BJ (cell line): ENCODE measurements around the gene AZU1. TPM values are rescaled to one million over a fixed set of nuclear protein-coding genes. Genes with fewer than 3 reads are reported as not detected.

Experiments used
- CTCF ChIA-PET: fragments of 350-600 bp; formaldehyde crosslinking; extraction: SDS; loops from one replicate; lab custom pipeline; 2021; ENCODE audit warnings: antibody characterized with exemption, inconsistent platforms; lab: Yijun Ruan, JAX
- POLR2A ChIA-PET: fragments of 300-600 bp; sonication (Branson Sonifier 250); formaldehyde crosslinking; extraction: SDS; loops from one replicate; lab custom pipeline; 2021; ENCODE audit warnings: antibody characterized with exemption; lab: Charles Lee
- DNase-seq: peaks from one replicate; pipeline ENCODE4 v3.0.0-alpha.2; 2011; ENCODE audit warnings: low read depth
- H3K27me3 ChIP-seq: 2 replicates; pipeline ENCODE4 v1.6.0; 2011; ENCODE audit warnings: low read length; ENCODE audit not compliant: control insufficient read depth, insufficient read depth
- H3K36me3 ChIP-seq: 2 replicates; pipeline ENCODE4 v1.5.1; 2011; ENCODE audit warnings: low read length; ENCODE audit not compliant: control insufficient read depth, insufficient read depth
- H3K4me3 ChIP-seq: 2 replicates; pipeline ENCODE4 v1.5.1; 2011; ENCODE audit warnings: low read depth, mild to moderate bottlenecking, control low read depth, low read length
- polyA plus RNA-seq: library from polyadenylated mRNA; depleted of rRNA; stranded (reverse); fragments of >200 nt; gene quantifications from 2 replicates; pipeline ENCODE4 v1.2.3, GENCODE V29; 2011
- TF ChIP-seq, protein P1 (sequence below): IDR thresholded peaks from 2 replicates; pipeline ENCODE4 v1.5.1; 2011; ENCODE audit warnings: low read depth, mild to moderate bottlenecking, control low read depth, inconsistent platforms, low read length, moderate library complexity; ENCODE audit not compliant: insufficient read depth

AZU1 gene
- polyA plus RNA-seq, 1 experiment, result 0.07 TPM

GRCh38 chr19:871446-872265 lies 44.0 kb downstream of the AZU1 start:
- no peak for DNase-seq
- POLR2A ChIA-PET, result no interaction called here
- peaks cover 29% of the 10 kb centered on the region for H3K36me3 ChIP-seq
- CTCF ChIA-PET, result no interaction called here
- TF ChIP-seq, protein P1, sequence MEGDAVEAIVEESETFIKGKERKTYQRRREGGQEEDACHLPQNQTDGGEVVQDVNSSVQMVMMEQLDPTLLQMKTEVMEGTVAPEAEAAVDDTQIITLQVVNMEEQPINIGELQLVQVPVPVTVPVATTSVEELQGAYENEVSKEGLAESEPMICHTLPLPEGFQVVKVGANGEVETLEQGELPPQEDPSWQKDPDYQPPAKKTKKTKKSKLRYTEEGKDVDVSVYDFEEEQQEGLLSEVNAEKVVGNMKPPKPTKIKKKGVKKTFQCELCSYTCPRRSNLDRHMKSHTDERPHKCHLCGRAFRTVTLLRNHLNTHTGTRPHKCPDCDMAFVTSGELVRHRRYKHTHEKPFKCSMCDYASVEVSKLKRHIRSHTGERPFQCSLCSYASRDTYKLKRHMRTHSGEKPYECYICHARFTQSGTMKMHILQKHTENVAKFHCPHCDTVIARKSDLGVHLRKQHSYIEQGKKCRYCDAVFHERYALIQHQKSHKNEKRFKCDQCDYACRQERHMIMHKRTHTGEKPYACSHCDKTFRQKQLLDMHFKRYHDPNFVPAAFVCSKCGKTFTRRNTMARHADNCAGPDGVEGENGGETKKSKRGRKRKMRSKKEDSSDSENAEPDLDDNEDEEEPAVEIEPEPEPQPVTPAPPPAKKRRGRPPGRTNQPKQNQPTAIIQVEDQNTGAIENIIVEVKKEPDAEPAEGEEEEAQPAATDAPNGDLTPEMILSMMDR, result no peak
- H3K27me3 ChIP-seq, result no peaks in the 10 kb centered on the region
- no peak overlapping the region for H3K4me3 ChIP-seq

DNA sequence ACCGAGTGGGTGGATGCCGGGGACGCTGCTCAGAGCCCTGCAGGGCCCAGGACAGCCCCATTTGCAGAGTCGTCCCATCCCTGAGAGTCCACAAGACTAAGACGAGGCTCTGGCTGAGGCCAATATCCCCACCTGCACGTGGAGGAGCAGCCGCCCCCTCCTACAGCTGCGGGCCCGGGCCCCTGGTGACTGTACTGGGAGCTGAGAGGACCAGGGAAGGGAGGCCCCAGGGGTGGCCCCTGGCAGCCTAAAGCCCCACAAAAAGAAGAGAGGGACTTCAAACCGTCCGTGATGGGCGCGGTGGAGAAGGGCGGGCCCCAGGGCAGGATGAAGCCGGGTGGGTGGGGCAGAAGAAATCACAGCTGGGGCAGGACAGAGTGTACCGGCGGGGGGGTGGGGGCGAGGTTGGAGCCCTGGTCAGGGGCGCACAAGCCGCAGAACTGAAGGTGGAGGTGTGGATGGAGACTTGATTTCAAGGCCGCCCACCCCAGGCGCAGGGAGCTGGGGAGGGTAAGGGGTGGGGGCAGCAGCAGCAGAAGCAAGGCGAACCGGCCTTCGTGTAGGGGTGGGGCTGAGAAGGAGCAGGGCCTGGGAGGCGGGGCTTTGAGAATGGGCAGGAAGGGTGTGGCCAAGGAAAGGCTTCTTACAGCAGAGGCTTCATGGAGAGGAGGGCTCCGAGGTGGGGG lies 44.8 kb downstream of the AZU1 start:
- TF ChIP-seq, protein P1, result no peak
- H3K27me3 ChIP-seq, result no peaks in the 10 kb centered on the region
- CTCF ChIA-PET, result interaction anchor here (1.0 kb wide), 1 partner anchor 9 kb away, joined by 4 read pairs; no protein-coding TSS in a partner anchor
- POLR2A ChIA-PET, result no interaction called here
- DNase-seq, result no peak
- H3K4me3 ChIP-seq, result no peak overlapping the region
- peaks cover 33% of the 10 kb centered on the region for H3K36me3 ChIP-seq

DNA sequence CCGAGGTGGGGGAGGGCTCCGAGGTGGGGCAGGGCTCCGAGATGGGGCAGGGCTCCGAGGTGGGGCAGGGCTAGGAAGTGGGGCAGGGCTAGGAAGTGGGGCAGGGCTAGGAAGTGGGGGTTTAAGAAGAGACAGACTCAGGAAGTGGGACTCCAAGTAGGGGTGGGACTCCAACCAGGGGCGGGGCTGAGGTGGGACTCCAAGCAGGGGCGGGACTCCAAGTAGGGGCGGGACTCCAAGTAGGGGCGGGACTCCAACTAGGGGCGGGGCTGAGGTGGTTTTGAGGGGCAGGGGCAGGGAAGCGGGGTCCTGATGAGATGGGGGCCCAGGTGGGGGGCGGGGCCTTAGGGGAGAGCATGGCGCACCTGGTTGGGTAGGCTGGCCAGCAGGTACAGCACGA lies 45.4 kb downstream of the AZU1 start:
- no peak for DNase-seq
- Histone ChIP-seq H3K36me3 (peaks cover 27% of the 10 kb centered on the region), H3K27me3 (no peaks in the 10 kb centered on the region), H3K4me3 (no peak overlapping the region)
- ChIA-PET POLR2A (no interaction called here), CTCF (interaction anchor here (1.0 to 1.4 kb wide), 2 partner anchors 9 to 16 kb away, joined by 3 to 4 read pairs; no protein-coding TSS in a partner anchor)
- TF ChIP-seq, protein P1, result no peak

DNA sequence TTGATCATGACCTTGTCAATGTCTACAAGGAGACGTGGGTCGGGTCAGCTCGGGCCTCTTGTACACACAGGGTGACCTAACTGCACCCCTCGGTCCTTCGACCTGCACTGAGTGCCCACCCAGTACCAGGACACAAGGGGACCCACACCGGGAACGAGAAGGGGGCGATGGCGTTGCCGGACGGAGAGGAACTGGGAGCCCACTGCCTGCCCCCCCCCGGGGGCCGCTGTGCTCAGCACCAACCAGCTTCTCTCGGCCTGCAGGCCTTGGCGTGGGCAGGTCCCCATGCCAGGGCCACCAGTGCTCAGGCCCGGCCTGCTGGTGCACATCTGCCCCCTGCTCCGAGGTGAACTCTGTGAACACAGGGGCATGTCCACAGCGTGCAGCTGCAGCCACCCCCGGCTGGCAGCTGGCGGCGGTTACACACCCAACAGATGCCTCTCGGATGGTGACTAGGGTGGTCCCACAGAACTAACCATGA lies 46.0 kb downstream of the AZU1 start:
- TF ChIP-seq, protein P1, result no peak
- Histone ChIP-seq H3K4me3 (no peak overlapping the region), H3K36me3 (peaks cover 24% of the 10 kb centered on the region), H3K27me3 (no peaks in the 10 kb centered on the region)
- ChIA-PET CTCF (interaction anchor here (1.4 kb wide), 1 partner anchor 16 kb away, joined by 3 read pairs; no protein-coding TSS in a partner anchor), POLR2A (no interaction called here)
- DNase-seq, result no peak

GRCh38 chr19:875265-875879 lies 47.7 kb downstream of the AZU1 start:
- peaks cover 24% of the 10 kb centered on the region for H3K36me3 ChIP-seq
- no peak overlapping the region for H3K4me3 ChIP-seq
- CTCF ChIA-PET, result no interaction called here
- TF ChIP-seq, protein P1, result no peak
- POLR2A ChIA-PET, result no interaction called here
- no peak for DNase-seq
- no peaks in the 10 kb centered on the region for H3K27me3 ChIP-seq
